HEK293T (cell line): ENCODE measurements around the gene USP32.

Source experiments
- ARNT ChIP-seq: fragments of 450-650 bp; IDR thresholded peaks from 2 replicates; pipeline ENCODE4 v1.6.1; 2017; ENCODE audit warnings: mild to moderate bottlenecking
- BHLHE40 ChIP-seq: fragments of 450-650 bp; IDR thresholded peaks from 2 replicates; pipeline ENCODE4 v1.6.1; 2016; ENCODE audit warnings: mild to moderate bottlenecking, moderate library complexity, borderline replicate concordance
- CTBP1 ChIP-seq: fragments of 450-650 bp; IDR thresholded peaks from 2 replicates; pipeline ENCODE4 v1.6.1; 2016; ENCODE audit warnings: borderline replicate concordance
- ELF4 ChIP-seq: fragments of 450-650 bp; IDR thresholded peaks from 2 replicates; pipeline ENCODE4 v1.6.1; 2017; ENCODE audit warnings: antibody characterized with exemption
- FOXA1 ChIP-seq: fragments of 450-650 bp; IDR thresholded peaks from 2 replicates; pipeline ENCODE4 v1.6.1; 2016; ENCODE audit warnings: mild to moderate bottlenecking
- FOXK2 ChIP-seq: fragments of 450-650 bp; IDR thresholded peaks from 2 replicates; pipeline ENCODE4 v1.6.1; 2016; ENCODE audit warnings: mild to moderate bottlenecking
- FOXM1 ChIP-seq: fragments of 450-650 bp; IDR thresholded peaks from 2 replicates; pipeline ENCODE4 v1.6.1; 2017; ENCODE audit warnings: mild to moderate bottlenecking, borderline replicate concordance
- L3MBTL2 ChIP-seq: fragments of 450-650 bp; conservative IDR thresholded peaks from 2 replicates; pipeline ENCODE4 v1.6.1; 2016; ENCODE audit warnings: mild to moderate bottlenecking
- NFRKB ChIP-seq: fragments of 450-650 bp; IDR thresholded peaks from 2 replicates; pipeline ENCODE4 v1.6.1; 2016; ENCODE audit warnings: mild to moderate bottlenecking, moderate library complexity
- SP1 ChIP-seq: fragments of 450-650 bp; IDR thresholded peaks from 2 replicates; pipeline ENCODE4 v1.6.1; 2017
- SUZ12 ChIP-seq: fragments of 450-650 bp; IDR thresholded peaks from 2 replicates; pipeline ENCODE4 v1.6.1; 2016; ENCODE audit warnings: mild to moderate bottlenecking
- TARDBP ChIP-seq: fragments of 450-650 bp; IDR thresholded peaks from 2 replicates; pipeline ENCODE4 v1.6.1; 2016
- ZNF384 ChIP-seq: fragments of 450-650 bp; IDR thresholded peaks from 2 replicates; pipeline ENCODE4 v1.6.1; 2016
- TF ChIP-seq, protein P1 (sequence below): fragments of 450-650 bp; IDR thresholded peaks from 2 replicates; pipeline ENCODE4 v1.6.1; 2016

DNA sequence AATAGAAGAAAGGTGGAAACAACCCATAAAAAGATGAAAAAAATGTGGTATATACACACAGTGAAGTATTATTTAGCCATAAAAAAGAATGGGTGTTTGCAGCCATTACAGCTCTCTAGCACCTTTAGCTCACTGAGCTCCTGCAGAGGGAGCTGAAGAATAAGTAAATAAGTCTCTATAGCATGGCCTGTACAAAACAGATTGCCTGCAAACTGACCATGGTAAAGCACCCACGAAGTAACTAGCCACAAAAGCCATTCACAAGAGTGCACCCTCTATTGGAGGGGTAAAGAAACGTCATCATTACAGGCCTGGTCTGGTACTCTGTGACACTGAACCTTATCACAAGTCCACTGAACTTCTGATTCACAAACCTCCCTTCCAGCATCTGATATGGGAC is 76.3 kb downstream of the USP32 start:
- no peak for TF ChIP-seq BHLHE40
- no peak for TF ChIP-seq L3MBTL2
- no peak for TF ChIP-seq NFRKB
- TF ChIP-seq ZNF384: no peak
- no peak for TF ChIP-seq SP1
- no peak for TF ChIP-seq CTBP1
- TF ChIP-seq, protein P1, sequence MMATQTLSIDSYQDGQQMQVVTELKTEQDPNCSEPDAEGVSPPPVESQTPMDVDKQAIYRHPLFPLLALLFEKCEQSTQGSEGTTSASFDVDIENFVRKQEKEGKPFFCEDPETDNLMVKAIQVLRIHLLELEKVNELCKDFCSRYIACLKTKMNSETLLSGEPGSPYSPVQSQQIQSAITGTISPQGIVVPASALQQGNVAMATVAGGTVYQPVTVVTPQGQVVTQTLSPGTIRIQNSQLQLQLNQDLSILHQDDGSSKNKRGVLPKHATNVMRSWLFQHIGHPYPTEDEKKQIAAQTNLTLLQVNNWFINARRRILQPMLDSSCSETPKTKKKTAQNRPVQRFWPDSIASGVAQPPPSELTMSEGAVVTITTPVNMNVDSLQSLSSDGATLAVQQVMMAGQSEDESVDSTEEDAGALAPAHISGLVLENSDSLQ: no peak
- no peak for TF ChIP-seq TARDBP
- no peak for TF ChIP-seq ARNT
- no peak for TF ChIP-seq FOXA1
- no peak for TF ChIP-seq FOXK2
- no peak for TF ChIP-seq FOXM1
- no peak for TF ChIP-seq ELF4
- no peak for TF ChIP-seq SUZ12
